Measurements from ENCODE around the gene P2RY8. TPM values are rescaled to one million over a fixed set of nuclear protein-coding genes. Genes with fewer than 3 reads are reported as not detected.

The P2RY8 gene
- polyA plus RNA-seq, 4 donors: 0.22 to 2.1 (median 1.2) TPM

DNA sequence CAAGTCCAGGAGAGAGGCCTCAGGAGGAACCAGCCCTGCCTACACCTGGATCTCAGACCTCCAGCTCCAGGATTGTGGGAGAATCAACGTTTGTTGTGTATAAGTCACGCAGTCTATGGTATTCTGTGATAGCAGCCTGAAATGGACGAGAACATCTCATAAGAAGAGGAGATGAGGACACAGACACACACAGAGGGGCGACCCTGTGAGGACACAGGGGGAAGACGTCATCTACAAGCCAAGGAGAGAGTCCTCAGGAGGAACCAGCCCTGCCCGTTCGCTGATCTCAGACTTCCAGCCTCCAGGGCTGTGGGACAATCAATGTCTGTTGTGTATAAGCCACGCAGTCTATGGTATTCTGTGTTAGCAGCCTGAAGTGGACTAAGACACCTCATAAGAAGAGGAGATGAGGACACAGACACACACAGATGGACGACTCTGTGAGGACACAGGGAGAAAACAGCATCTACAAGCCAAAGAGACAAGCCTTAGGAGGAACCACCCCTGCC, 20.3 kb downstream of the P2RY8 start:
- DNase-seq (no peak), FAIRE-seq (no peak)
- Histone ChIP-seq H3K27ac (ENCODE audit: low read depth in 1 of 3, low read length in 2 of 3) (no peak overlapping the region), H3K4me1 (ENCODE audit: control insufficient read depth in 3 of 3, insufficient read depth in 2 of 3, low read depth in 1 of 3, low read length in 2 of 3) (no peaks in the 10 kb centered on the region), H3K36me3 (ENCODE audit: control insufficient read depth in 3 of 3, insufficient read depth in 2 of 3, low read depth in 1 of 3, low read length in 3 of 3) (no peaks in the 10 kb centered on the region), H3K27me3 (ENCODE audit: control insufficient read depth in 3 of 3, insufficient read depth in 3 of 3, low read length in 3 of 3) (no peaks in the 10 kb centered on the region), H3K9me3 (ENCODE audit: control insufficient read depth in 2 of 2, insufficient read depth in 1 of 2, low read depth in 1 of 2, low read length in 1 of 2) (peaks cover 0 to 12% of the 10 kb centered on the region in 2 donors), H3K4me3 (ENCODE audit: low read depth in 1 of 3, low read length in 3 of 3) (no peak overlapping the region)
- WGBS, 3 donors: 76 to 79% (median 76%) methylated on average over 9 of the region's 9 CpGs

DNA sequence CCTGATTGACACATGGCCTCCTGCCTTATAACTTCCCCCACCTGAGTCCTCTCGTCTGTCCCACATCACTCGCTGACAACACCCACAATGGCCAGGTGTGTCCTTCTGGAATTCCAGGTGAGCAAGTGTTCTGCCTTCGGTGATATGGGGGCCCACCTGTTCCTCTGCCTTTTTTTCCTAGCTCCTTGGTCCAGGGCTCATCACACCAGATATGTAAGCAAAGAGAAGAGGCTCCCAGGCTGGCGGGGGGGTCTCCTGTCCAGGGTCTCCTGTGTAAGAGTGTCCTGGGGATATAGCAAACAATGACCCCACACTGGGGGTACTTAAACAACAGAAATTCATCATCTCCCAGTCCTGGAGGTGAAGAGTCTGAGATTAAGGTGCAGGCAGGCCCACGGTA, 25.2 kb downstream of the P2RY8 start:
- Histone ChIP-seq H3K27me3 (ENCODE audit: control insufficient read depth in 3 of 3, insufficient read depth in 3 of 3, low read length in 3 of 3) (no peaks in the 10 kb centered on the region), H3K4me3 (ENCODE audit: low read depth in 1 of 3, low read length in 3 of 3) (no peak overlapping the region), H3K4me1 (ENCODE audit: control insufficient read depth in 3 of 3, insufficient read depth in 2 of 3, low read depth in 1 of 3, low read length in 2 of 3) (no peaks in the 10 kb centered on the region), H3K27ac (ENCODE audit: low read depth in 1 of 3, low read length in 2 of 3) (no peak overlapping the region), H3K9me3 (ENCODE audit: control insufficient read depth in 2 of 2, insufficient read depth in 1 of 2, low read depth in 1 of 2, low read length in 1 of 2) (peaks cover 0 to 18% of the 10 kb centered on the region in 2 donors), H3K36me3 (ENCODE audit: control insufficient read depth in 3 of 3, insufficient read depth in 2 of 3, low read depth in 1 of 3, low read length in 3 of 3) (no peaks in the 10 kb centered on the region)
- DNase-seq (no peak), FAIRE-seq (no peak)
- 89 to 91% (median 90%) methylated on average over 5 of the region's 5 CpGs for WGBS, 3 donors

DNA sequence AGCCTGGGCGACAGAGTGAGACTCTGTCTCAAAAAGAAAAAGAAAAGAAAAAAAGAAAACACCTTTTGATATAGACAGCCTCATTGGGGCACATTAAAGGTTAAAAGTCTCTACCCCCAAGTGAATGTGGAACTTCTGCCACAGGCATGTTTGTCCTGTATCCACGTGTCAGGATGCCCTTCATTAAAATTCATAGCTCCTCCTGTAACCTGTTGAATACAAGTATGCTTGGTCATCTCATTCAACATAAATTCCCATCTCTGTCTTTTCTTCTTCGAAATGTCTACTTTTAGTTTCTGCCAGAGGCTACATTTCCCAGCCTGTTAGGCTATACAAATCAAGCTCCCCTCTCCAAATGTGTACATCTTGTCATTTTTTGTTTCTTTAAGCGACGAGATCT, 25.8 kb downstream of the P2RY8 start:
- no peaks in the 10 kb centered on the region for H3K4me1 ChIP-seq (ENCODE audit: control insufficient read depth in 3 of 3, insufficient read depth in 2 of 3, low read depth in 1 of 3, low read length in 2 of 3)
- H3K9me3 ChIP-seq (ENCODE audit: control insufficient read depth in 2 of 2, insufficient read depth in 1 of 2, low read depth in 1 of 2, low read length in 1 of 2): peaks cover 0 to 18% of the 10 kb centered on the region in 2 donors
- FAIRE-seq (no peak), DNase-seq (no peak)
- H3K36me3 ChIP-seq (ENCODE audit: control insufficient read depth in 3 of 3, insufficient read depth in 2 of 3, low read depth in 1 of 3, low read length in 3 of 3): no peaks in the 10 kb centered on the region
- no peak overlapping the region for H3K4me3 ChIP-seq (ENCODE audit: low read depth in 1 of 3, low read length in 3 of 3)
- H3K27ac ChIP-seq (ENCODE audit: low read depth in 1 of 3, low read length in 2 of 3): no peak overlapping the region
- no peaks in the 10 kb centered on the region for H3K27me3 ChIP-seq (ENCODE audit: control insufficient read depth in 3 of 3, insufficient read depth in 3 of 3, low read length in 3 of 3)
- 74 to 83% (median 82%) methylated on average over 5 of the region's 5 CpGs for WGBS, 3 donors

DNA sequence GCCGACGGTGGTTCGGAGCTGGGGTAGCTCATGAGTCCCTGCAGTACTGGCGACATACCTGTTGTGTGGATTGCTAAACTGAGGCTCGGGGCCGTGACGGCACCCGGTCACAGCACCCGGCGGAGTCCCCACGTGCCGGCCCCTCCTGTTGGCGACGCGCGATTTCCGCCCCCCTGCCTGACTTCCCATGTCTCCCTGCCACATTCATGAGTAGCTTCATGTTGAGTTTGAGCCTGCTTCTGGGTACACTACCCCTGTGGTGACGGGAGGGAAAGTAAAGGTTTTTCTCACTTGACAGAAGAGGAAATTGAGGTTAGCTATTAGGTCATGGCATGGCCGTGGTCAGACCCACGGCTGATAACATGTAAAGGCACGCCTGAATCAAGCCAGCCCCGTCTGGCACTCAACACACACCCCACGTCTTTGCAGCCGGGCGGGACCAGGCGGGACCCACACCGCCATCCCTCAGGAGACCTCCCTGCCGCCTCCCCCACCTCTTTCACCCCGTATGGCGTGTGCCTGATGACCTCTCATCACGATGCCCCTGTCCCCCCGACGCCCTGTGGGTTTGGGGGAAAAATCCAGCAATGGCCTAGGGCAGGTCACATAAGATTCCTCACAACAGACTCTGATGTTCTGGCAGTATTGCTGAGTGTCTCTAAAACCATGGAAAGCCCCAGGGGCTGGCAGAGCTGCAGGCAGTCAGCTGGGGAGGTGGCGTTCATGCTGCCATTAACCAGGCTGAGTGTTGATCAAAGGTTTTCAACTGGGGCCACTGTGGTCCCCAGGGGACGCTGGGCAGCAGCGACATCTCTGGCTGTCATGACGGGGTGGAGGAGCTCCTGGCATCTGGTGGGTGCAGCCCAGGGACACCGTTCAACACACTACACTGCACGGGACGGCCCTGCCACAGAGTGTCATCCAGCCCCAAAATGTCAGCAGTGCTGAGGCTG, 29.2 kb downstream of the P2RY8 start:
- H3K9me3 ChIP-seq (ENCODE audit: control insufficient read depth in 2 of 2, insufficient read depth in 1 of 2, low read depth in 1 of 2, low read length in 1 of 2): peaks cover 0 to 18% of the 10 kb centered on the region in 2 donors
- WGBS, 3 donors: 74 to 84% (median 82%) methylated on average over 39 to 40 of the region's 40 CpGs
- H3K36me3 ChIP-seq (ENCODE audit: control insufficient read depth in 3 of 3, insufficient read depth in 2 of 3, low read depth in 1 of 3, low read length in 3 of 3): no peaks in the 10 kb centered on the region
- no peak for DNase-seq
- no peaks in the 10 kb centered on the region for H3K27me3 ChIP-seq (ENCODE audit: control insufficient read depth in 3 of 3, insufficient read depth in 3 of 3, low read length in 3 of 3)
- H3K4me3 ChIP-seq (ENCODE audit: low read depth in 1 of 3, low read length in 3 of 3): no peak overlapping the region
- no peak for FAIRE-seq
- H3K4me1 ChIP-seq (ENCODE audit: control insufficient read depth in 3 of 3, insufficient read depth in 2 of 3, low read depth in 1 of 3, low read length in 2 of 3): no peaks in the 10 kb centered on the region
- no peak overlapping the region for H3K27ac ChIP-seq (ENCODE audit: low read depth in 1 of 3, low read length in 2 of 3)

DNA sequence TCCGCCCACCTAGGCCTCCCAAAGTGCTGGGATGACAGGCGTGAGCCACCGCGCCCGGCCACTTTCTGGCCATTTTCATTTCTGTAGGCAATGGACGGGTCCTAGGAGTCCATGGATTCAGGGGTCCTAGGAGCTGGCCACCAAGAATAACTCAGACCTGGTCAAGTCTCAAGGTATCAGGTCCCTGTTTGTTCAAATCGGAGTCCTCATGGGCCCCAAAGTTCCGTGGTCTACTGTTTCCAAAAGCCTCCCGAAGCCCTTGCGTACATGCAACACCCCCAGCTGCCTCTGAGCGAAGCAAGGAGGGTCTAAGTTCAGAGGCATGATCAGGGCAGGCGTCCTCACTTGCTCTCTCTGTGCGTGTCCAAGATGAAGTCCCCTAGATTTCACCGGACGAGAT, 30.1 kb downstream of the P2RY8 start:
- H3K9me3 ChIP-seq (ENCODE audit: control insufficient read depth in 2 of 2, insufficient read depth in 1 of 2, low read depth in 1 of 2, low read length in 1 of 2): peaks cover 0 to 17% of the 10 kb centered on the region in 2 donors
- WGBS, 3 donors: 80 to 82% (median 81%) methylated on average over 14 to 15 of the region's 15 CpGs
- no peaks in the 10 kb centered on the region for H3K36me3 ChIP-seq (ENCODE audit: control insufficient read depth in 3 of 3, insufficient read depth in 2 of 3, low read depth in 1 of 3, low read length in 3 of 3)
- no peak for FAIRE-seq
- no peaks in the 10 kb centered on the region for H3K4me1 ChIP-seq (ENCODE audit: control insufficient read depth in 3 of 3, insufficient read depth in 2 of 3, low read depth in 1 of 3, low read length in 2 of 3)
- DNase-seq: no peak
- H3K27me3 ChIP-seq (ENCODE audit: control insufficient read depth in 3 of 3, insufficient read depth in 3 of 3, low read length in 3 of 3): no peaks in the 10 kb centered on the region
- no peak overlapping the region for H3K27ac ChIP-seq (ENCODE audit: low read depth in 1 of 3, low read length in 2 of 3)
- no peak overlapping the region for H3K4me3 ChIP-seq (ENCODE audit: low read depth in 1 of 3, low read length in 3 of 3)

DNA sequence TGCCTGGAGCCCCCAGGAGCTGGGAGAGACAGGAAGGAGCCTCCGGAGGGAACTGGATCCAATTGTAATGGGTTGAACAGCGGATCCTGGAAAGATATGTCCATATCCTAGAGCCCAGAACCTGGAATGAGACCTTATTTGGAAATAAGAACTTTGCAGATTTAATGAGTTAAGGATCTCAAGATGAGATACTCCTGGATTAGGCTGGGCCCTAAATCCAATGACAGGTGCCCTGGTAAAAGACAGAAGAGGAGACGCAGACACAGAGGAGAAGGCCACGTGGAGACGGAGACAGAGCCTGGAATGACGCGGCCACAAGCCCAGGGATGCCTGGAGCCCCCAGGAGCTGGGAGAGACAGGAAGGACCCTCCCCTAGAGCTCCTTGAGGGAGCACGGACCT, 34.1 kb downstream of the P2RY8 start:
- H3K9me3 ChIP-seq (ENCODE audit: control insufficient read depth in 2 of 2, insufficient read depth in 1 of 2, low read depth in 1 of 2, low read length in 1 of 2): peaks cover 0 to 8% of the 10 kb centered on the region in 2 donors
- no peaks in the 10 kb centered on the region for H3K4me1 ChIP-seq (ENCODE audit: control insufficient read depth in 3 of 3, insufficient read depth in 2 of 3, low read depth in 1 of 3, low read length in 2 of 3)
- no peak for DNase-seq
- no peak for FAIRE-seq
- 86 to 92% (median 91%) methylated on average over 8 of the region's 8 CpGs for WGBS, 3 donors
- no peak overlapping the region for H3K27ac ChIP-seq (ENCODE audit: low read depth in 1 of 3, low read length in 2 of 3)
- H3K27me3 ChIP-seq (ENCODE audit: control insufficient read depth in 3 of 3, insufficient read depth in 3 of 3, low read length in 3 of 3): no peaks in the 10 kb centered on the region
- H3K4me3 ChIP-seq (ENCODE audit: low read depth in 1 of 3, low read length in 3 of 3): no peak overlapping the region
- H3K36me3 ChIP-seq (ENCODE audit: control insufficient read depth in 3 of 3, insufficient read depth in 2 of 3, low read depth in 1 of 3, low read length in 3 of 3): no peaks in the 10 kb centered on the region

DNA sequence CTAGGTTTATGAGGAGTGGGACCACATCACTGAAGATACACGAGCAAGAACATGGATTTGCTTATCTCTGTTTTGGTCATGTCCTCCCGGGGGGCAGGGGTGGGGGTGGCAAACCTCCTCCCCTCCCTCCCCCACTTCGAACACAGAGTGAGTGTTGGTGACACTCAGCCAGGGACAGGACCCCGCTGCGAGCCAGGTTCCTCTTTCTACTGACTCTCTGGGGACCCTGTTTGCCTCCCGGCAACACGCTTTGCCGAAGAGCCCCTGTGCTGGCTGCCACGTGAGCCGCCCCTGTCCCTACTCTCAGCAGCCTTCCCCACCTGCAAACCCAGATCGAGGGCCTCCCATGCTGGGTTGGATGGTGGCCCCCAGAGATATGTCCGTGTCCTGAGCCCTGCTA, 34.7 kb downstream of the P2RY8 start:
- no peak for FAIRE-seq
- no peak overlapping the region for H3K4me3 ChIP-seq (ENCODE audit: low read depth in 1 of 3, low read length in 3 of 3)
- 65 to 71% (median 70%) methylated on average over 12 of the region's 12 CpGs for WGBS, 3 donors
- DNase-seq: no peak
- peak overlapping the region in 1 of 3 donors; percentile 46 for H3K27ac ChIP-seq (ENCODE audit: low read depth in 1 of 3, low read length in 2 of 3)
- H3K4me1 ChIP-seq (ENCODE audit: control insufficient read depth in 3 of 3, insufficient read depth in 2 of 3, low read depth in 1 of 3, low read length in 2 of 3): no peaks in the 10 kb centered on the region
- H3K27me3 ChIP-seq (ENCODE audit: control insufficient read depth in 3 of 3, insufficient read depth in 3 of 3, low read length in 3 of 3): no peaks in the 10 kb centered on the region
- H3K36me3 ChIP-seq (ENCODE audit: control insufficient read depth in 3 of 3, insufficient read depth in 2 of 3, low read depth in 1 of 3, low read length in 3 of 3): no peaks in the 10 kb centered on the region
- peaks cover 0 to 2% of the 10 kb centered on the region in 2 donors for H3K9me3 ChIP-seq (ENCODE audit: control insufficient read depth in 2 of 2, insufficient read depth in 1 of 2, low read depth in 1 of 2, low read length in 1 of 2)

DNA sequence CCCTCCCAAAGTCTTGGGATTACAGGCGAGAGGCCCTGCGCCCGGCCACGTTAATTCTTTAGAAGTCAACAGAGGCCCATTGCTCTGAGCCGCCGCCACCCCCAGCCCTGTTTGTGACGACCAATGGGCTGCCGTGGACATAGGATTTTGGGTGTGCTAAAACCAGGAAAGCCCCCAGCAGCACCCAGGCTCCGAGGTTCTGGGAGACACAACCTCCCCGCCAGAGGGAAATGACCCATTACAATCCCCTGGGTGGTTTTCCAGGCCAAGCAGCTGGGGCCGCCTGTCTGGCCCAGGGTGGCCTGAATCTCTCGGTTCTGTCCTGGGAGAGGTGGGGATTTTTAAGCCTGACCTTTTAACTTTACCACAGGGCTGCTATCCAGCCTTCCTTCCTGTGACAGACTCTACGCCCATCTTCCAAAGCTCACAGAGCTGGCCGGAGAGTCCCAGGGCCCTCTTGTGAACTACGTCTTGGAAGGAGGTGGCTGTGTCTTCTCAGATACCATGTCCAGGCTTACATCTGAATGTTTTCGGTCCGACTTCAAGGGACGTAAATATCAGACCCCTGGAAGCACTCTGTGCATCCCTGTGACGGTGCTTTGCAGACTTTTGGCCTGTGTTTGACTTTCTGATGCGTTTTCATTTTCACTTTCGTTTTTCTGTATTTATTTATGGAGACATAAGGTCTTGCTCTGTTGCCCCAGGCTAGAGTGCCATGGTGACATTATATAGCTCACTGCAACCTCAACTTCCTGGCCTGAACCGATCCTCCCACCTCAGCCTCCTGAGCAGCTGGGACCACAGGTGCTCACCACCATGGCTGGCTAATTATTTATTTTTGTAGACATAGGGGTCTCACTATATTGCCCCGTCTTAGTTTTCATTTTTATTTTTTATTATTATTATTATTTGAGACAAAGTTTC, 36.0 kb downstream of the P2RY8 start:
- no peaks in the 10 kb centered on the region for H3K9me3 ChIP-seq (ENCODE audit: control insufficient read depth in 2 of 2, insufficient read depth in 1 of 2, low read depth in 1 of 2, low read length in 1 of 2)
- H3K36me3 ChIP-seq (ENCODE audit: control insufficient read depth in 3 of 3, insufficient read depth in 2 of 3, low read depth in 1 of 3, low read length in 3 of 3): no peaks in the 10 kb centered on the region
- H3K27me3 ChIP-seq (ENCODE audit: control insufficient read depth in 3 of 3, insufficient read depth in 3 of 3, low read length in 3 of 3): no peaks in the 10 kb centered on the region
- FAIRE-seq (no peak), DNase-seq (peak in 1 of 2 donors; percentile 11)
- H3K4me3 ChIP-seq (ENCODE audit: low read depth in 1 of 3, low read length in 3 of 3): no peak overlapping the region
- no peaks in the 10 kb centered on the region for H3K4me1 ChIP-seq (ENCODE audit: control insufficient read depth in 3 of 3, insufficient read depth in 2 of 3, low read depth in 1 of 3, low read length in 2 of 3)
- peak overlapping the region in 1 of 3 donors; percentile 91 for H3K27ac ChIP-seq (ENCODE audit: low read depth in 1 of 3, low read length in 2 of 3)
- 70 to 76% (median 71%) methylated on average over 23 of the region's 23 CpGs for WGBS, 3 donors
